Glutamatergic neuron (in vitro differentiated cells): ENCODE data around the gene DDX28. TPM values are rescaled to one million over a fixed set of nuclear protein-coding genes. Genes with fewer than 3 reads are reported as not detected.

Source experiments
- DNase-seq: peaks from one replicate; pipeline ENCODE4 v3.0.0; 2022
- H3K27ac Mint-ChIP-seq: one replicate; pipeline ENCODE4 v1.8.0; 2020; ENCODE audit warnings: mild to moderate bottlenecking, mixed read lengths, inconsistent platforms; ENCODE audit not compliant: unreplicated experiment
- H3K27me3 Mint-ChIP-seq: one replicate; pipeline ENCODE4 v1.8.0; 2020; ENCODE audit warnings: mild to moderate bottlenecking, moderate library complexity, mixed read lengths, inconsistent platforms; ENCODE audit not compliant: unreplicated experiment
- H3K36me3 Mint-ChIP-seq: one replicate; pipeline ENCODE4 v1.8.0; 2020; ENCODE audit warnings: mild to moderate bottlenecking, mixed read lengths, inconsistent platforms; ENCODE audit not compliant: unreplicated experiment
- H3K4me1 Mint-ChIP-seq: one replicate; pipeline ENCODE4 v1.8.0; 2020; ENCODE audit warnings: mild to moderate bottlenecking, low read depth, mixed read lengths, inconsistent platforms; ENCODE audit not compliant: unreplicated experiment
- H3K4me3 Mint-ChIP-seq: one replicate; pipeline ENCODE4 v1.8.0; 2020; ENCODE audit warnings: mild to moderate bottlenecking, mixed read lengths, inconsistent platforms; ENCODE audit not compliant: unreplicated experiment
- H3K9me3 Mint-ChIP-seq: one replicate; pipeline ENCODE4 v1.8.0; 2020; ENCODE audit warnings: mild to moderate bottlenecking, moderate library complexity, mixed read lengths, inconsistent platforms; ENCODE audit not compliant: unreplicated experiment
- CTCF ChIP-seq: fragments of 200-600 bp; sonication (generic); IDR thresholded peaks from one replicate; pipeline ENCODE4 v1.5.0; 2021; ENCODE audit not compliant: partially characterized antibody, unreplicated experiment
- total RNA-seq: library from RNA; stranded (reverse); fragmentation: NEBNext Ultra II Directional; extraction: Animal tissue kit (Norgen Biotek cat#: 25700); gene quantifications from one replicate; pipeline ENCODE4 v1.2.1, GENCODE V29; 2021; ENCODE audit not compliant: unreplicated experiment

Gene DDX28
- total RNA-seq, 1 donor from 2014 or later: 6.7 TPM

DNA sequence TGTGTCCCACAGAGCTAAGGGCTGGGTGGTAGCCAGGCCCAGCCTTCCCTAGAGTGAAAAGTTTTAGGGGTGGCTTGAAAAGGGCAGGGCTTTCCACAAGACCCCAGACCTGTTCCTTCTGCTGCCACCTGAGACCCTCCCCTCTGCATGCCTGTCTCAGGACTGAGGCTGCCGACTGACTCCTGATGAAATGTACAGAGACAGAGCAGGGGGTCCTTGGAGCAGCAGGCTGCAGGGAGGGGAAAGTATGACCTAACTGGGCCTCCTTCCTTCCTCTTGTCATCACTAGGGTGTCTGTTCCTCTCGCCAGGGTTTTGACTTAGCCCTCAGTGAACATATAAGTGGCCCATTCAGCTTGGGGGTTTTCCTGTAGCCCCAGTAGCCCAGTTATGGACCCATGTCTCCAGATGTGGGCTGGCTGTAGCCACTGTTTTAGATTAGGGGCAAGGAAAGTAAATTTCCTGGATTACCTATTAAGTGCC is 47.3 kb upstream of the DDX28 start:
- peaks cover 30% of the 10 kb centered on the region for H3K4me1 Mint-ChIP-seq
- no peak for TF ChIP-seq CTCF
- no peaks in the 10 kb centered on the region for H3K36me3 Mint-ChIP-seq
- peaks cover 5% of the 10 kb centered on the region for H3K9me3 Mint-ChIP-seq
- H3K4me3 Mint-ChIP-seq: no peak overlapping the region
- peak overlapping the region; percentile 68 for H3K27ac Mint-ChIP-seq
- no peak for DNase-seq
- H3K27me3 Mint-ChIP-seq: peaks cover 8% of the 10 kb centered on the region

DNA sequence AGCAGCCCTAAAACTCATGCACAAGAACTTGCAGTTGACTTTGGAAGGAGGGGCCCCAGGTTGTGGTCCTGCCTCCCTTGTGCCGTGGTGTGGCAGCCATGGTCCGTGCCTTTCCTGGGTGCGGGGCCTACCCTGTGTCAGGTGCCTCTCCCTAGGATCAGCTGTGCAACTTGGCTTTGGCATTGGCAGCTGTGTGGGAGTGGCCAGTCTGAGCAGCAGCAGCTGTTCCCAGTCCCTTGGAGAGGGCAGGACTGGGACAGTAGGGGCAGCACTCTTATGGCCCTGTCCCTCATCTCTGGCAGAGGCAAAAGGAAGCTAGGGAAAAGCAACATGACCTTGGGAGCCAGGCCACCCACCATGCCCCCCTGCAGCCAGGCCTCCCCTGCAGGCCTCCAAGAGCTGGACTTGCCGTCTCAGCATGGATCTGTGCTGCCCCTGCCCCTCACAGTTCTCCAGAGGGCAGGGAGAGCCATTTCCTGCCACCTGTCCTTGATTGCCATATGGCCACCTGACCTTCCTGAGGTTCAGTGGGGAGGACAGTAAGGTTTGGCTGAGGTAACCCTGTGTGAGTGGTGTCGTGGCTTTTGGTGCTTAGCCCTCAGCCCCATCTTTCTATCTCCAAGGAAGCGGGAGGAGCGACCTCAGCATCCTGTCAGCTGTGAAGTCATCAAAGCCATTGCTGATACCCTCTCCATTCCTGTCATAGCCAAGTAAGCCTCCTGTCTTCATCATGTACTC is 46.6 kb upstream of the DDX28 start:
- H3K4me3 Mint-ChIP-seq: peak overlapping the region; percentile 30
- peaks cover 5% of the 10 kb centered on the region for H3K9me3 Mint-ChIP-seq
- peaks cover 24% of the 10 kb centered on the region for H3K4me1 Mint-ChIP-seq
- H3K27ac Mint-ChIP-seq: peak overlapping the region; percentile 68
- H3K36me3 Mint-ChIP-seq: peaks cover 5% of the 10 kb centered on the region
- peaks cover 7% of the 10 kb centered on the region for H3K27me3 Mint-ChIP-seq
- peak; percentile 41 for DNase-seq
- no peak for TF ChIP-seq CTCF

DNA sequence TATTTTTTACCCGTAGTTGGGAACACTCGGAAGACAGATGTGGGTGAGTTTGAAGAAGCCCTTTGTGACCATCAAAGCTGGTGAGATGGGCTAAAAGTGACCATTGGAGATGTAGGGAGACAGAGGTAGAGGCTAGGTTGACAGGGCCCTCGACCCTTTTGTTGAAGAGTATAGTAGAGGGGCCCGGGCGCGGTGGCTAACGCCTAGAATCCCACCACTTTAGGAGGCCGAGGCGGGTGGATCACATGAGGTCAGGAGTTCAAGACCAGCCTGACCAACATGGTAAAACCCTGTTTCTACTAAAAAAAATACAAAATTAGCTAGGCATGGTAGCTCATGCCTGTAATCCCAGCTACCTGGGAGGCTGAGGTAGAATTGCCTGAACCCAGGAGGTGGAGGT is 45.9 kb upstream of the DDX28 start:
- no peak for TF ChIP-seq CTCF
- peak overlapping the region; percentile 68 for H3K27ac Mint-ChIP-seq
- H3K9me3 Mint-ChIP-seq: peaks cover 3% of the 10 kb centered on the region
- H3K36me3 Mint-ChIP-seq: peaks cover 5% of the 10 kb centered on the region
- peaks cover 19% of the 10 kb centered on the region for H3K4me1 Mint-ChIP-seq
- no peak for DNase-seq
- peak overlapping the region; percentile 30 for H3K4me3 Mint-ChIP-seq
- peaks cover 5% of the 10 kb centered on the region for H3K27me3 Mint-ChIP-seq

DNA sequence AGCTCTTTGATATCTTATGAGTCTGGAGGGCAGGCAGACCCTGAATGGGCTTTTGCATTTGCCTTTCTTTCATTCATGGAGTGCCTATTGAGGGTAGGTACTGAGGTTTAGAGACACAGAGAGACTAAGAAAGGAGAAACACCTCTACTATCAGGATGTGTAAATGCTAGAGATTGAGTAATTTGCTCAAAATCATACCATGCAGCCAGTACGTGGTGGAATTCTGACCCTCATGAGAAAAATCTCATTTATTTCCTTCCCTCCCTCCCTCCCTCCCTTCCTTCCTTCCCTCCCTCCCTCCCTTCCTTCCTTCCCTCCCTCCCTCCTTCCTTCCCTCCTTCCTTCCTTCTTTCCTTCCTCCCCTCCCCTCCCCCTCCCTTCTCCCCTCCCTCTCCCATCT is 43.7 kb upstream of the DDX28 start:
- no peak overlapping the region for H3K4me3 Mint-ChIP-seq
- peaks cover 3% of the 10 kb centered on the region for H3K9me3 Mint-ChIP-seq
- H3K4me1 Mint-ChIP-seq: peaks cover 17% of the 10 kb centered on the region
- peaks cover 5% of the 10 kb centered on the region for H3K36me3 Mint-ChIP-seq
- no peak for TF ChIP-seq CTCF
- peaks cover 5% of the 10 kb centered on the region for H3K27me3 Mint-ChIP-seq
- DNase-seq: no peak
- no peak overlapping the region for H3K27ac Mint-ChIP-seq

DNA sequence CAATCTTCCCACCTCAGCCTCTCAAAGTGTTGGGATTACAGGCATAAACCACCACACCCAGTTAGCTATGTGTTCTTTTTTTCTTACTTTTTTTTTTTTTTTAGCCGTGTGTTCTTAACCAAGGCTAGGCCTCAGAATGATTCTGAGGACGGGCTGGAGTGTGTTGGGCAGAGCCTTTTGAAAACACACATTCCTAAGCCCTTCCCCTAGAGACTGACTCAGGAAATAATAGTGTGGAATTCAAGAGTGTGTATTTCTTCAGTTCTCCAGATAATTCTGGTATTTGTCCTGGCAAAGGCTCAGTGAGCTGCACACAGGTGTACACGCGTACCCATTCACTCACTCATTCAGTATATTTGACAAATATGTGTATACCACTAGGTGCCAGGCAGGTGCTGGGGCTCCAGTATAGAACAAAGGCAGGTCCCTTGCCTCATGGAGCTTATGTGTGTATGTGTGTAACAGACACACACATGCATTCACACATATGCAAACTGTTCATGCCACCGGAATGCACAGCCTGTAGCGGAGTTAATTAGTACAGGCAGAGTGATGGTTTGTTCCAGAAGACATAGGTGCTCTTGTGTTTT is 42.8 kb upstream of the DDX28 start:
- H3K4me1 Mint-ChIP-seq: peaks cover 20% of the 10 kb centered on the region

More for the DNA sequence above, 42.8 kb upstream of the DDX28 start:
- Mint-ChIP-seq H3K27ac (no peak overlapping the region), H3K36me3 (peaks cover 5% of the 10 kb centered on the region), H3K9me3 (peaks cover 3% of the 10 kb centered on the region), H3K27me3 (peaks cover 1% of the 10 kb centered on the region), H3K4me3 (no peak overlapping the region)
- no peak for TF ChIP-seq CTCF
- no peak for DNase-seq
